Stimulated activated CD8-positive, alpha-beta memory T cell treated with anti-CD3 and anti-CD28 coated beads, Interleukin-7, amount 100 ng/mL, for 24 hours (primary cell): Measurements from ENCODE around the gene ALDH3B2.
"Not testable (repeated sequence)": the region's sequence is repeated elsewhere in the genome, so short reads cannot be mapped to it uniquely, and the experiment has no call there.

ENCODE experiments used
- DNase-seq: peaks from one replicate; pipeline ENCODE4 v3.0.0-alpha.2; 2020; ENCODE audit warnings: low read depth

ALDH3B2 gene

DNA sequence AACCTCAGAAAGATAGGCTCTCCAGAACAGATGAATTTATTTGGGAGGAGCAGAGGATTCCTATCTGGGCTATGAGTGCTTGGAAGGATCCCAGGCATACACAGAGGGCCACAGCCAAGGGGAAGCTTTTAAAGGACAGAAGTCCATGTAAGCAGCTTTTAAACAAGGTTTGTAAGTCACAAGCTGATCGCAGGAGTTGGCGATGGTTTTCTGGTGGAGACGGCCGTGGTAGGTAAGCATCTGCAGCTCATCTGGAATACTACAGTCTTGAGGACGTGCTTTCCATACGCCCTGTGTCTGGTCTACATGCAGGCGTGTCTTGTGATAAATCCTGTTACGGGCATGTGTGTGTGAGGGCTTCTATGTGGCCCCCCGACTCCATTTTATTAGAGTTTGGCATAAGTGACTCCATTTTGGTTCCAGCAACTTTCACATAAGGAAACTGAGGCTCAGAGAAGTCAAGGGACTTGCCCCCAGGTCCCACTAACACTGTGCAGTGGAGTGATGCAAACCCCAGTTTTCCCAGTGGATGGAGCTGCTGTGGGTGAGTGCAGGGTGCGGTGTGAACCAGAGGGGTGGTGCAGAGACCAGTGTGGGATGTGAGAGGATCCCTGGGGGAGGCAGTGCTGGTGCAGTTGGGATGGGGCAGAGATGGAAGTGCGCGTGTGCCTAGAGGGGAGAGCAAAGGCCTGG is 12.1 kb downstream of the ALDH3B2 start:
- DNase-seq = no peak

DNA sequence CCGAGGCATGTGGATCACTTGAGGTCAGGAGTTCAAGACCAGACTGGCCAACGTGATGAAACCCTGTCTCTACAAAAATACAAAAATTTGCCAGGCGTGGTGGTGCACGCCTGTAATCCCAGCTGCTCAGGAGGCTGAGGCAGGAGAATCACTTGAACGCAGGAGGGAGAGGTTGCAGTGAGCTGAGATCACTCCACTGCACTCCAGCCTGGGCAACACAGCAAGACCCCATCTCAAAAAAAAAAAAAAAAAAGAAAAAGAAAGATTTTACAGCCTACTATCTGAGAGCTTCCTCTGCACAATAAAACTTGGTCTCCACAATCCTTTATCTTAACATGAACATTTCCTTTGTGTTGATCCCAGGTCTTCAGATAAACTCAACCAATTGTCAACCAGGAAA is 13.7 kb downstream of the ALDH3B2 start:
- not testable (repeated sequence) for DNase-seq

DNA sequence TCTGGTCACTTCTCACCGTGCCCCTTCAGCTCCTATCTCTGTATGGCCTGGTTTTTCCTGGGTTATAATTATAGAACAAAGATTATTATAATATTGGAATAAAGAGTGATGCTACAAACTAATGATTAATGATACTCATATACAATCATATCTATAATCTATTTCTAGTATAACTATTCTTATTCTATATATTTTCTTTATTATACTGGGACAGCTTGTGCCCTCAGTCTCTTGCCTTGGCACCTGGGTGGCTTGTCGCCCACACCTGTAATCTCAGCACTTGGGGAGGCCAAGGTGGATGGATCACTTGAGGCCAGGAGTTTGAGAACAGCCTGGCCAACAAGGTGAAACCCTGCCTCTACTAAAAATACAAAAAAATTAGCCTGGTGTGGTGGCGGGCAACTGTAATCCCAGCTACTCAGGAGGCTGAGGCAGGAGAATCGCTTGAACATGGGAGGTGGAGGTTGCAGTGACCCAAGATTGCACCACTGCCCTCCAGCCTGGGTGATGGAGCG is 14.7 kb downstream of the ALDH3B2 start:
- not testable (repeated sequence) for DNase-seq

DNA sequence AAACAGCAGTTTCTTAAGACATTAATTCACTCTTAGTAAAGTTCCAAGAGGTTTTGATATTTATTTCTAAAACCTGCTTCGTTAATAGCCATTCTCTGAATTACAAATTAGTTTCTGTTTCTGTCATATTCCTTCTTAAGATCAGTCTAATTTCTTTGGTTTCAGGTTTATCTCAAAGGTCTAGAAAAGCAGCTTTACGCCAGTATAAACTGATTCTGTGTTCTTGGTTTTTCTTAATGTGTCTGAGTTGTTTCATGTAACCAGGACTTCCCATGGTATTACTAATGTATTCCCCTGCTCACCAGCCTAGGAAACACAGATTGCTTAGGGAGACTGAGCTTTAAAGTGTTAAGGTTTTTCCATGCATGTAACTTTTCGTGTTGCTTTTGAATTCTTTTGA is 17.1 kb downstream of the ALDH3B2 start:
- DNase-seq = no peak

DNA sequence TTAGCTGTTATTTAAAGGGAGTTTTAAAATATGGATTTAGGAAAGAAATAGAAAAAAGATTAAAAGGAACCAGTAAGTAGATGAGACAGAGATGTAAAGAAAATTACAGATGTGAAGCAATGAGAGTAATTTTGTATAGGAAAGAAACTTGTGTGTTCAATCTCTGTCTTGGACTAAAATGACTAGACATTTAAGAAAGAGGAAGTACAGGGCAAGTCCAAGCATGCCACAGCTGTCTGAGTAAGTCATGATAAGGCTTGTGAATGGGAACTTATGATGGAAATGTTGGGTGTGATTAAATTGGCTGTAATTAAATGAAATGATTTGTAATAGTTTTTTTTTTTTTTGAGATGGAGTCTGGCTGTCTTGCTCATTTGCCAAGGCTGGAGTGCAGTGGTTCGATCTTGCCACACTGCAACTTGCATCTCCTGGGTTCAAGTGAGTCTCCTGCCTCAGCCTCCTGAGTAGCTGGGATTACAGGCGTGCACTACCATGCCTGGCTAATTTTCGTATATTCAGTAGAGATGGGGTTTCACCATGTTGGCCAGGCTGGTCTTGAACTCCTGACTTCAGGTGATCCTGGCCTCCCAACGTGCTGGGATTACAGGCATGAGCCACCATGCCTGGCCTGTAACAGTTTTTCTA is 18.0 kb downstream of the ALDH3B2 start:
- no peak for DNase-seq

DNA sequence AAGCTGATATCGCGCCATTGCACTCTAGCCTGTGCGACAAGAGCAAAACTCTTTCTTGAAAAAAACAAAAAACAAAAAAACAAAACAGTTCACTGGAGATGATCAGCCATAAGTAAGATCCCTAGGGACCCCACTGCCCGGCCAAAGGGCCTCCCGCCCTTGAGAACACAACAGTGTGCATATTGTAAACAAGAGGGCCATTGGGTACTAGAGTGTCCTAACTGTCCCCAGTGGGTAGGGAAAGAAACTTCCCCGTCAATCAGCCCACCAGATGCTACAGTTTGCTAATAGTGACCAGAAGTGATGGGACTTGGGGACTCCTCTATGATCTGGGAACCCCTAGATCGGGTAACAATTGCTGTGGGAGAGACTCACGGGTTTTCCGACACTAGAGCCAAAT is 20.2 kb downstream of the ALDH3B2 start:
- no peak for DNase-seq

DNA sequence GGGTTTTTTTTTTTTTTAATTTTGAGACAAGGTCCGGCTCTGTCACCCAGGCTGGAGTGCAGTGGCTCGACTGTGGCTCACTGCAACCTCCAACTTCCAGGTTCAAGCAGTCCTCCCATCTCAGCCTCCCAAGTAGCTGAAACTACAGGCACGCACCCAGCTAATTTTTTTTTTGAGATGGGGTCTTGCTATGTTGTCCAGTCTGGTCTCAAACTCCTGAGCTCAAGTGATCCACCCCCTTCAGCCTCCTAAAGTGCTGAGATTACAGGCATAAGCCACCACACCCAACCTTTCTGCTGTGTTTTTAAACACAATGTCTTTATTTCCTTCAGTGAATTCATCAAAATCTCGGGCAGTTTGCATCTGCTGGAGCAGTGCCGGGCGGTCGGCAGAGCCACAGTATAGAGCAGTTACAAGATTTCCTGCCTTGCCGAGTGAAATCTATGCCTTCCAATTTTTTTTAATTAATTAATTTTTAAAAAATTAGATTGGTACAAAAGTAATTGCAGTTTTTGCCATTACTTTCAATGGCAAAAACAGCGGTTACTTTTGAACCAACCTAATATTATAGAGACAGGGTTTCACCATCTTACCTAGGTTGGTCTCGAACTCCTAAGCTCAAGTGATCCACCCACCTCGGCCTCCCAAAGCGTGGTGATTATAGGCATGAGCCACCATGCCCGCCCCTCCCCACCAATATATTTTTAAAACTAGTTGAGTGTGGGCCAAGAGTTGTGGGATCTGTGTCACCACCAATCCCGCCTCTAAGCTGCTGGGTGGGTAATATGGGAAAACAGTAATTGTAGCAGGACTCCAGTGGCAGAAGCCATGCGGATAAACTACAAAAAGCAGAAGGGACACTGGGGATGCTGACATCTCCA is 21.2 kb downstream of the ALDH3B2 start:
- no peak for DNase-seq

DNA sequence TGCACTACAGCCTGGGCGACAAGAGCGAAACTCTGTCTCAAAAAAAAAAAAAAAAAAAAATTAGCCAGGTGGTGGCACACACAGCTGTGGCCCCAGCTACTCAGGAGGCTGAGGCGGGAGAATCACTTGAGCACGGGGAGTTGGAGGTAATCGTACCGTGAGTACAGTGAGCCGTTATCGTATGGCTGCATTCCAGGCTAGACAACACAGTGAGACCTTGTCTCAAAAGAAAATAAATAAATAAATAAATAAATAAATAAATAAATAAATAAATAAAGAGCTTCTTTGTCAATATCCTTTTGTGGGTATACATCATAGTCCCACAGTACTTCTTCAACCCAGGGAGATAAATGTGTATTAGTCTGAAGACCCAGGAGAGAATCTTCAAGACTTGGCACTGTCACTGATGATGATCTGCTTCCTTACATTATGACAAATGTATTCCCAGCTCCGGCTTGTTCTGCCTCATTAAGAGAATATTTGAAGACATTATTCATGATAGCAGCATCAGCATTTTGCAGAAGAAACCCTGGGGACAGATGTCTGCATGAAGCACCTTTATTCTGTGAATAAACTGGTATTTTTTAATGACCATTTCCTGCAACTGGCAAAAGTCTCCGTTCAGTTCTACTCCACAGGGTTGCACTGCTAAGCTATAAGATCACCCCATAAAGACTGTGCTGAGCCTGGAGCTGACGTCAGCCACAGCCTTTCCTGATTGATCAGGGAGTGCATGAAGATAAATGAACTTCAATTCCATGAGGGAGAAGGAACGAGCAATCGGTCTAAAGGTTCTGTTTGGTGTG is 22.2 kb downstream of the ALDH3B2 start:
- no peak for DNase-seq

DNA sequence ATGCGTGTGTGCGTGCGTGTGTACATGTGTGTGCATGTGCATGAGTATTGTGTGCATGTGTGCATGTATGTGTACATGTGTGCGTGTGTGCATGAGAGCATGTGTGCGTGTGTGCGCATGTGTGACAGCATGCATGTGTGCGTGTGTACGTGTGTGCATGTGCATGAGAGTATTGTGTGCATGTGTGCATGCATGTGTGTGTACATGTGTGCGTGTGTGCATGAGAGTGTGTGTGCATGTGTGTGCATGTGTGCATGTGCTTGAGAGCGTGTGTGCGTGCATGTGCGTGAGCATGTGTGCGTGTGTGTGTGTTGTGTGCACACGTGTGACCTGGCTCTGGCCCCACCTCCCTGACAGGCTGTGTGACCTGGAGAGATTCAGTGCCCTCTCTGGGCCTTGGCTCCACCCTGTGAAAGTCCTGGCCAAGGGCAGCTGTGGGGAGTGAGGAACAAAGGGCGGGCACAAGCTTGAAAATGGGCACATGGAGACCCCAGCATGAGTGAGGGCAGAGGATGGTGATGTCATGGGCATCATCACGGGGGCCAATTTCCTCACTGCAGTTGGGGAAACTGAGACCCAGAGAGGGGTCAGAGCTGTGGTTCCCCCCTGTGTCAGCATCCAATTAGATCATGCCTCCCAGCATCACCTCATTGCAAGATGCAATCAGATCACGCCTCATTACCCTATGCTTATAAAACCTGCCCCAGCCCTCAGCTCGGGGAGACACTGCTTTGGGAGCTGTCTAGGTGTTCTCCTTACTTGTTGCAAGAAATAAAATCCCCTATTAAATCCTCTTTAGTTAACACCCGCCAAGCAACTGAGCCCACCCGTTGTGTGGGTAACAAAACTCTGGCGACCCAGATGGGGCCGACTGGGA is 24.6 kb downstream of the ALDH3B2 start:
- DNase-seq = no peak

DNA sequence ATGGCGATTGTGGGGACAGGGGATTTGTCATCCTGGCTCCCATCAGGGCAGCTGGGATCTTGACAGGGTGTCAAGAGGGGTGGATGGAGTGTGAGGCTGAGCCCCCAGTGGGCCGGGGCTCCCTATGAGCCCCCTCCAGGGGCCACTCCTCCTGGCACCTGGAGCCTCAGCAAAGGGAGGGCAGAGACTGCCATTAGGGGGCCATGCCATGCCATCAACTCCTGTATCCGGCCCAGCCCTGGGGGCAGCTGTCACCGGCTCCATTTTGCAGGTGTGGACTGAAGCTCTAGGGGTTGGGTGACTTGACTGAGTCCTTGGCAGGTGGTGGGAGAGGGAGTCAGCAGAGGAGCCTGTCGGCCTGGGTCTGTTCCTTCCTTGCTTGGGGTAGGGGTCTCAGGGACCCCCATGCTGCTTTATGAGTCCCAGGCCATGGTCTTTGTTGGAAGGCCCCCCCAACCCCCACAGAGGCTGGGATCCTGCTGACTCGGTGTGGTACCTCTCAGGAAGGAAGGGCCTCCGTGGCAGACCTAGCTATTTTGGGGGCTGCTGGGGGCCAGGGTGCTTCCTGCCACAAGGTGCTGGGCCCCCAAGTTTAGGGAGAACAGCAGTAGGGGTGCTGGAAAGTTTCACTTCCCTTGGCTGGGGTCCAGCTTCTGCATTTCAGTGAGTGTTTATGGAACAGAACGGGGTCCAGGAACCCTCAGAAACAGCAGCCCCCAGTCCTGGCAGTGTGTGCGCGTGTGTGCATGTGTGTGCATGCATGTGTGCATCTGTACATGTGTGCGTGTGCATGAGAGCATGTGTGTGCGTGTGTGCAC is 25.4 kb downstream of the ALDH3B2 start:
- DNase-seq = no peak

DNA sequence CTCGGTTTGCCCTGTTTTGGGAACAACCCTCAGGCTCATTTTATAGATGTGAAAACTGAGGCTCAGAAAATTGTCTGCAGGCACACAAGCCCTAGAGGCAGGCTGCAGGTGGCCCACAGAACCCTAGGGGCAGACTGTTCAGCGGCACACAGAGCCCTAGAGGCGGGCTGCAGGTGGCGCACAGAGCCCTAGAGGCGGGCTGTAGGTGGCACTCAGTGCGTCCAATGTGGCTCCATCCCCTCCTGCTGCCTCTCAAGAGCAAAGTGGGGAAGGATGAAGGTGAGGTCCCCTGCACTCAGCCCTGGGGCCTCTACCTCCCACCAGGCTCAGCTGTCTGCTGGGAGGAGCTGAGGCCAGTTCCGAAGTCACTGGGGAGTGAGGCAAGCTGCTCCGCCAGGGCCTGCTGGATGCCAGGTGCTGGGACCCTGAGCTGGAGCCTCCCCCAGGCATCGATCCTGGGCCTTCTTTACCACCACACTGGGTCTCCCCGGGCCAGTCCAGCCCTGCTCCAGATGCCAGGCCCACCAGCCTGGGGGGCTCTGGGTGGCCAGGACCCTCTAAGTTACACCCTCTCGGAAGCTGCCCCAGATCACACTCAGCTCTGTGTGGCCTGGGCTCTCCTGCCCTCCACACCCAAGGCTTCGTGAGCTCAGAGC is 26.2 kb downstream of the ALDH3B2 start:
- no peak for DNase-seq

DNA sequence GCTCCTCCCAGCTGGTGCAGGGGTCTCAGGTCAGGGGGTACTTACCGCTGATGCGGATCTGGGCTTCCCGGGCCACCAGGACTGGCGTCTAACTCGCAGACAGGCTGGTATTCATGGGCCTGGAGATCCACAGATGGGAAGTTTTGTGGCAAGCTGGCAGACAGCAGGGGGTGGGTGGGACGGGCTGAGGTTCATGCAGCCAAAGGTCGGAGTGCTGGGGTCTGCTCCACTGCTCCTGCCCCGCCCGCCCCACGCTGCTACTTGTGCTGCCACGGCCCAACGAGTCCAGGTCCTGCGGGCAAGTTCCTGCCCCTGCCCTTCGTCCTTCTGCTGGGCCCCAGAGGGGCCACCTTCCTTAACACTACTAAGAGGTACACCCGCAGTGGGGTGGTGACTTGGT is 27.0 kb downstream of the ALDH3B2 start:
- no peak for DNase-seq

DNA sequence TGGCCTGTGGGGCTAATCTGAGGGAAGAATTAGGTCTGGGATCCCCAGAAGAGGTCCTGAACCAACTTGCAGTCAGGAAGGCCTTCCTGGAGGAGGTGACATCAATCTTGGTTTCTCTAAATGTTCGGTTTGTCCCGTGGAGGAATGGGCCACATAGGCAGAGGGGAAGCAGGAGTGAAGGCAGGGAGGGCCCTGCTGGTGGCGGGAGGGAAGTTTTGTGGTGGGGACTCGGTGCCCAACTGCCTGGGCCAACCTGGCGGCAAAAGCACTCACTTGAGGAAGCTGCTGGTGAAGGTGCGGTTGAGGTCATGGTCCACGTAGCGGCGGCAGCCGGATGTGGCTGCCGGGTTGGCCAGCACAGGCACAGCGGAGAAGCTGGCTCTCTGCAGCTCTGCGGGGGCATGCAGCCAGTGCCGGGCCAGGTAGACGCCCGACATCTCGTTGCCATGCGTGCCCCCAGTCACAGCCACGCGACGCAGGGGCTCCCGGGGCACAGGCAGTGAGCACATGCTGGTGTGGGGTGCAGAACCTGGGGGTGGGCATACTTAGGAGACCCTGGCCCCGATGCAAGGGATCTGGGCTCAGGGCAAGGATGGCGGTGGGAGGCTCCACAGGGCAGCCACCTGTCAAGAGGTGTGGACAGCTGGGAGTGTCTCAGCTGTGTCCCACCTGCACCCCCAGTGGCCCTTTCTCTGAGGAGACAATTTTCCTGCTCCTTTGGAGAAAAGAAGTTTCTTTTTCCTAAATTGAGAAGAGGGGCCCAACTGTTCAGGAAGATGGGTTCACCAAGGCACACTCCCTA is 27.7 kb downstream of the ALDH3B2 start:
- DNase-seq = no peak

DNA sequence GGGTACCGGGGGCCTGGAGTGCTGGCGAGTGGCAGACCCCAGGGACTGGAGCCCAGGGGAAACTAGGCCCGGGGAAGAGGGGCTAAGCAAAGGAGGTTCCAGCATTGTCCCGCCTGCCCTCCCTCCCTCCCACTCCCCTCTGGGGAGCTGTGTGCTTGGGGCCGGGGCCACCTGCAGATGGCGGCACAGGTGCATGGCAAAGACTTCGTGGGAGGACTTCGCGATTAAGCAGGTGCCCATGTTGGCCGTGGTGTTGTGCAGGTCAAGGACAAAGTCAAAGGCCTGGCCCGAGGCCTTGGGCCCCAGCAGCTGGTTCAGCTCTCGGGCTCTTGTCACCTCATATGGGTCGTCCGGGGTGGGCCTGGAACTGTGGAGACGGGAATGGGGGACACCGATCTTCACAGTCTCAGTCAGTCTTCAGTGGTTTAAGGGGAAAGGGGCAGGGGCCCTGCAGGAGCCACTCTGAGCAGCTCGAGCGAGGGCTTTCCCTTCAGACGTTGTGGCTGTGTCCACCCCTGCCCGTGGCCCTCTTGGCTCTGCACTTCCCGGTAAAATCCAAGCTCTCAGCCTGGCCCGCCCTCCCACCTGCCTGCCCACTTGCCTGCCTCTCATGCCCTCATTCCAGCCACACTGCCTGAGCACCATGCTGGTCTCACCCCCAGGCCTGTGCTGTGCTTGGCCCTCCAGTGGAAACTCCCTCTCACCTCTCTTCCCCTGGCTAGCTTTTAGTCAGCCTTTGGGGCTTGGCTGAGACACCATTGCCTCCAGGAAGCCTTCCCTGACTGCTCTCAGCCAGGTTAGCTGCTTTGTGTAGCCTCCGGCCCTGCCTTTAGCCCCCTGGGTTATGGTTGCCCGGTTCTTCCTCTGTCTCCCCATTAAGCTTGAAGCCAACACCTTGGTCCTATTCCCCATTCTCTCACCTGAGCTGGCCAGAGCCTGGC is 28.6 kb downstream of the ALDH3B2 start:
- DNase-seq = no peak

DNA sequence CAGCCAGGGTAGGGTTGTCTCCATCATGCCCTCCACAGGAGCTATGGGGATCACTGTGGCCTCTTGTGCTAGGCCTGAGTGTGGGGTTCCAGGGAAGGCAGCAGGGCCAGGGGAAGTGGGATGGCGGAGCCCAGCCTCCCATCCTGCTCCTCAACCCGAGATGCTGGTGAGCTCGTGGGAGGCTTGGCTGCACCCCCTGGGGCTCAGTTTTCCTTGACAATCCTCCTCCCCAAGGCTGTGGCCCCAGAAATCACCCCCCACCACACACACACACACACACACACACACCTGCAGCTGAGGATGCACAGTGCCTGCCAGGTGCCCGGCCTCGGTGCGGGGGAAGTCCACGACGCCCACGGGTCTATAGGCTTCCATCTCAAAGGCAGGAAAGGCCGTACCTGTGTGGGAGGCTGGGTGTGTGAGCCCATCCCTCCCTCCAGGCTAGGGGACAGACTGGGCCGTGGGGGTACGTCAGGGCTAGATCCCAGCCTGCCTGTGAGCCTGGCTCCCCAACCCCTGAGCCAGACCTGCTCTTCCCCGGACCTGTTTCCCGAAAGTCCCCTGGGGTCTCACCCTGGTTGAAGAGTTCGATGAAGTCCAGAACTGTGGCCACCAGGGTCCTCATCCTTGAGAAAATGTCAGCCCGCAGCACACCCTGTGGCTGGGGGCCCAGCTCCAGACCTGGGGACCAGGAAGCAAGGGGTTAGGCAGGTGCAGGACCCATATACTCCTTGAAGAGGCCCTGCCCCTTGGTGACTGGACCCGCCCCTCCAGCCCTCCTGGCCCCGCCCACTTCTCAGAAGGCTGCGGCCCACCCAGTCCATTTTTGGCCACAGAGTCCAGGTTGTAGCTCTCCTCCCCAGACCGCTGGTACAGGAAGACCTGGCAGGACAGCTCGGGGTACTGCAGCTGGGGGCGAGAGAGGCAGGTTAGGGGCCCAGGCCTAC is 29.7 kb downstream of the ALDH3B2 start:
- no peak for DNase-seq

DNA sequence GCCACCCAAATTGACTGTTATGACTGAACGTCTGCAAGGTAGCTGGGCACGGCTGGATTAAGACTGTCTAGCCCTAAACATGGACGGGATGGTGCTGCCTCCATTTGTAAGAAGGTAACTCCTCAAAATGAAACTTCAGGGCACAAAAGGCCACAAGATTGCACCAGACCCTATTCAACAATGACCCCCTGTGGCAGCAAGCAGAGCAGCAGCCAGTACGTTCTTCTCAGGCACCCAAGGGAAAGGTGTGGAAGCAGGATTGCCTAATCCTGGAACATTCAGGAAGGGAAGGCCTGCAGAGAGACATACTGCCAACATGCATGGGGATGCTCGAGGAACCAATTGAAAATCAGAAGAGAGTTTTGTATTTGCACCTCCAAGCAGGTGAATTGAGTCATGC is 30.4 kb downstream of the ALDH3B2 start:
- DNase-seq = no peak
